NCI-H1105 (cell line): ENCODE results near the gene PTGS2.

ENCODE experiments used
- DNase-seq: peaks from one replicate; lab custom pipeline; 2025; lab: John Stamatoyannopoulos, UW

PTGS2 gene

DNA sequence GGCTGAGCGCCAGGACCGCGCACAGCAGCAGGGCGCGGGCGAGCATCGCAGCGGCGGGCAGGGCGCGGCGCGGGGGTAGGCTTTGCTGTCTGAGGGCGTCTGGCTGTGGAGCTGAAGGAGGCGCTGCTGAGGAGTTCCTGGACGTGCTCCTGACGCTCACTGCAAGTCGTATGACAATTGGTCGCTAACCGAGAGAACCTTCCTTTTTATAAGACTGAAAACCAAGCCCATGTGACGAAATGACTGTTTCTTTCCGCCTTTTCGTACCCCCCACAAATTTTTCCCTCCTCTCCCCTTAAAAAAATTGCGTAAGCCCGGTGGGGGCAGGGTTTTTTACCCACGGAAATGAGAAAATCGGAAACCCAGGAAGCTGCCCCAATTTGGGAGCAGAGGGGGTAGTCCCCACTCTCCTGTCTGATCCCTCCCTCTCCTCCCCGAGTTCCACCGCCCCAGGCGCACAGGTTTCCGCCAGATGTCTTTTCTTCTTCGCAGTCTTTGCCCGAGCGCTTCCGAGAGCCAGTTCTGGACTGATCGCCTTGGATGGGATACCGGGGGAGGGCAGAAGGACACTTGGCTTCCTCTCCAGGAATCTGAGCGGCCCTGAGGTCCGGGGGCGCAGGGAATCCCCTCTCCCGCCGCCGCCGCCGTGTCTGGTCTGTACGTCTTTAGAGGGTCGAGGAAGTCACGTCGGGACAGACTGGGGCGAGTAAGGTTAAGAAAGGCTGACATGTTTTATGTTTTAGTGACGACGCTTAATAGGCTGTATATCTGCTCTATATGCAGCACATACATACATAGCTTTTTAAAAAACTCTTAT is at the start of gene PTGS2:
Gene PTGS2 (minus strand): TSS at position 179 of the 817 bp plus-strand sequence. CDS start 133 bp downstream, at position 46.
- peak; percentile 86 for DNase-seq

DNA sequence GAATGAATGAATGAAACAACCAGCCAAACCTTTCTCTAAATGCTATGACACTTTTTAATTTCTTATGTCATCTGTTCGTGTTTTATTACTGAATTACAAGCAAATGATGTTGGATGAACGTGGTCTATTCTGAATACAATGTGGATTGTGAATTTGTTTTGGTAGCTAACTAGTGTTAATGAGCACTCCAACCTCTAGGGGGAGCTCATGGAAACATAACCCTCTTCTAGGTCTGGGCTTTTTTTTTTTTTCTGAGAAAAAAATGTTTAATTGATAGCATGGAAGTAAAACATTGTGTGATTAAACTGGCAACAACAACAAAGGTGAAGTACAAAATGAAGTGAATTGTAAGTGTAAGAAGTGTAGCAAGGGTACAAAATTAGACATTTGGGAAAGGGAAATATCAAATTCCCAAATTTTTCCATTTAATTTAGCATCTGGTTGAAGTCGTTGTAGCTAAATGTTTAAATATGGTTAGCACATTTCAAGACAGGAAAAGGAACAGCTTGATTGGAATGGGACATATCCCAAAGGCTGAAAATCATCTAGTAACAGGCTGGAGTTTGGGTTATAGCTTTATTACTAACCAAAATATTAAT is 42.6 kb upstream of the PTGS2 start:
- DNase-seq = no peak

DNA sequence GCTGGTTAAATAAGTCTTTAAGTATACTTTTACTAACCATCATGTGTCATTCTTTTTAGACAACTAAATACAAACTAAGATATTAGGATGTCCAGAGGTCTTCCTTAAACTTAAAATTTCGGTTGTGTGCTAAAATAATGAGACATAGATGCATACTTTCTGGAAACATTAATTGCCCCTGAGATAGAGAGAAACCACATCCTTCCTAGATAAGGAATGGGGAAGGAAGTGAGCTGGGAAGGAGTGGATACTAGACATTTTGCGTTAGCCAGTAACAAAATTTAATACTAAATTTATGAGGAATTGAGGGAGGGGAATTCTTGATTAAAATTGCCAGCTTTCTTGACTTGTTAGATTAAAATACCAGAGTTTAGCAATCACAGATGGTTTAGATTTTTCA is 37.1 kb upstream of the PTGS2 start:
- no peak for DNase-seq

DNA sequence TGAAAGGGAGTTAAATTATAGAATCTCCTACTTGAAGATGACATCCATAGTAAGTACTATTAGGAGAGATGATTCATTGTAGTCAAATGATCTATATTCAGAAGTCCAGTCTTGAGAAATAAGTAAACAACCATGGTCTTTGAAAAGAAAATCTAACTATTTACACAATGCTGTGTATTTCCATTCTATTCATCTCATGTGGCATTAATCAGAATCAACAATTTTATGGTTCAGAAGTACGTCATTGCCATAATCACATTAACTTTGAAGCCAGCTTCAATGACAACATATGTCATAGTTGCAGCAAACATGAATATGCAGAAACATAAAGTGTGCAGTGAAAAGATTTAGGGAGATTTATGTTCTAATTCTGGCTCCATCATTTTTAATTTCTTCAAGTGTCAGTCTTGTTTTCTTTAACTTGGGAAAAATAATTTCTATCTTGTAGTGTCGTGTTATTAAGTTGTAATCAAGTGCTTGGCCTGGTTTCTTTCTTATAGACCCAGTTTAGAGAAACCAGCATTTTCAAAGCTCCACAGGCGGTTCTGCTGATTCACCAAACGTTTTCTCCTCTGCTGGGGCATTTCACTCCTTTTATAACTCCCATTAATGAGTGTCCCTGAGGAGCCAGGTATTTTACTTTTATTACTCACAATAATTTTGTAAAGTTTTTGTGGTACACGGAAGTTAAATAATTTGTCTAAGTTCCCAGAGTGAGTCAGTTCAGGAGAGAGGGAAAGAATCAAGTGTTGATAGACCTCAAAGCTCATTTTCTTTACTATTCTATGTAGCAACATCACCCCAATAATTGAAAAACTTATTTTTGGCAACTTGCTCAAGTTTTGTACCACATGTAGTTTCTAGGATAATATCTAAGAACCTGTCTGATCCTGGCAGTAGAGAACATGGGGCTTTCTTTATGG is 35.9 kb upstream of the PTGS2 start:
- DNase-seq = no peak

DNA sequence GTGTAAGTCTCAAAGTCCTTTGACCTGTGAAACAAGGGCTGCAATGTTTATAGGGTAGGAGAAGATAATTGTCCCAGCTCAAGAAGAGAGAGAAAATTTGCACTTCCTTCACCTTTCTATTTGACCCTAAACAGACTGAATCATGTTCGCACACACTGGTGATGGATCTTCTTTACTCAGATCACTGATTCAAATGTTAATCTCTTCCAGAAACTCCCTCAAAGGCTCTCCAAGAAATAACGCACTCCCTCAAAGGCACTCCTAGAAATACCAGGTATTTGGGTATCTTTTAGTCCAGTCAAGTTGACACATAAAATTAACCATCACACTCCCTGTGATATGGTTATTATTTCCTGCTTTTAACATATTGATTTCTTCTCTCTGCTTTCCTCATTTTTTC is 30.5 kb upstream of the PTGS2 start:
- no peak for DNase-seq

DNA sequence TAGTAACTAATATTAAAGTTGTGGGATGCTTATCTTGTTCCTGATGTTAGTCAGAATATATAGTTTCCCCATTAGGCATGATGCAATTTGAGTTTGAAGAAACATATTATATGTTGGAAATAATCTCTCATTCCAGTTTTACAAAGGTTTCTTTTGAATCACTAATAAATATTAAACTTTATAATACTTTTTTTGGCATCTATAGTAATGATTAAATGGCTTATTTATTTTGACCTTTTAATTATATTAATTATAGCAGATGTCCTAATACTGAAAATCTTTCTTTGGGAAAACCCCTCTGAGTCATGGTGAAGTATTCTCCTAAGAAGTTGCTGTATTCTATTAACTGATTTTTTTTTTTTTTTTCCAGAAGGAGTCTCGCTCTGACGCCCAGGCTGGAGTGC is 28.5 kb upstream of the PTGS2 start:
- no peak for DNase-seq

DNA sequence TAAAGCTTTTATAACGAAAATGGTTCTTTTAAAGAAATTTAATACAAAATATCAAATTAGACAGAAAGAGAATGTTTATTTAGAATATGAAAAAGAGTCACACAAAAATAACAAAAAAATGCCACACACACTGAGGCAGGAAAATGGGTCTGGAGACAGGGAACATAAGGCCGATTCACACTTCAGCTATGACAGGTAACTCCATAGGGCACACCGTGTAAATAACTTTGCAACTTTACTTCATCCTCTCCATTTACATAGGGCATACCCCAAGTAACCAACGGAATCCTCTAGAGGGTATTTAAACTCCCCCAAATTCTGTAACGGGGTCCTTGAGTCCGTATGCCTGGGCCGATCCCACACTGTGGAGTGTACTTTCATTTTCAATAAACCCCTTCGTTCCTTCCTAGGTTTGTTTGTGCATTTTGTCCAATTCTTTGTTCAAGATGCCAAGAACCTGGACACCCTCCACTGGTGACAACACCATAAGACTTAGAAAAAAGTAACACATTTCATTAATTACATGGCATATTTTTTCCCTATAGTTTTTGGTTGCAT is 23.1 kb upstream of the PTGS2 start:
- DNase-seq = no peak

DNA sequence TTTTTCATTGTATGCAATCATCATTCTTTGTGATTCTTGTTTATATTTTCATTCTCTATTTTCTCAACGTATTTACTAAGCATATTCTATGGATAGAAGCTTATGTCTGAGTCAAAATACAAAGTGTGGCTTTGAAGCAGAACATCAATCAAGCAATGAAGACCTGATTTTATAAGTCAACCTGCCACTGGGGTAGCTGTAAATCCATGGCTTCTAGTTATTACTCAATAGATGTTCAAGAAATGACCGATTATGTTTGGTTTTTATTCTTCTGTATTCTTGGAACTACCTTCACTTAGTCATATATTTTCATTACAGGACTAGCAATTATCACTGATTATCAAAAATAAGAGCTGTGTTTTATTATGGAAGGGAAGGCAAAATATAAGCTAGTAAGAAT is 20.5 kb upstream of the PTGS2 start:
- no peak for DNase-seq

DNA sequence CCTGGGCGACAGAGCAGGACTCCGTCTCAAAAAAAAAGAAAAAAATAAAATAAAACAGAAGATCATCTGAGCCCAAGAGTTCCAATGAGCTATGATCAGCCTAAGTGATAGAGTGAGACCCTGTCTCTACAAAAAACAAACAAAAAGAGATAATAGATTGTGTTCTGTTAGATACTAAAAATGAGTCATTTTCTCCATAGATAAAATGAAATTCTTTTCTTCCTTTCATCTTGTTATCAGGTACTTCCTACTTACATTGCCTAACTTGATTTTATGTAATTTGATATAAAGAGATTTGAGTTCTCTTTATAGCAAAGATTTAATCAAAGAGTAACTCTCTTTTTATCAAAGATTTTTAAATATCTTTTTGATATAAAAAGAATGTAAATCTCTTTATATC is 19.3 kb upstream of the PTGS2 start:
- no peak for DNase-seq

DNA sequence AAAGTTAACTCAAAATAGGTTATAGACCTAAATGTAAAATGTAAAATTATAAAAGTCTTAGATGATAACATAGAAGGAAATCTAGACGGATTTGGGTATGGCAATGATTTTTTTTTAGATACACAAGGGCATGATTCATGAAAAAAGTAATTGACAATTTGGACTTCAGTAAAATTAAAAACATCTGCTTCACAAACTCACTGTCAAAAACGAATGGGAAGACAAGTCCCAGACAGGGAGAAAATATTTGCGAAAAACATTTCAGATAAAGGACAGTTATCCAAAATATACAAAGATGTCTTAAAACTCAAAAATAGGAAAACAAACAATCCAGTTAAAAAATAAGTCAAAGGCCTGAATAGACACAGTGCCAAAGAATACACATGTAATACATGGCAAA is 9.7 kb upstream of the PTGS2 start:
- DNase-seq = no peak

DNA sequence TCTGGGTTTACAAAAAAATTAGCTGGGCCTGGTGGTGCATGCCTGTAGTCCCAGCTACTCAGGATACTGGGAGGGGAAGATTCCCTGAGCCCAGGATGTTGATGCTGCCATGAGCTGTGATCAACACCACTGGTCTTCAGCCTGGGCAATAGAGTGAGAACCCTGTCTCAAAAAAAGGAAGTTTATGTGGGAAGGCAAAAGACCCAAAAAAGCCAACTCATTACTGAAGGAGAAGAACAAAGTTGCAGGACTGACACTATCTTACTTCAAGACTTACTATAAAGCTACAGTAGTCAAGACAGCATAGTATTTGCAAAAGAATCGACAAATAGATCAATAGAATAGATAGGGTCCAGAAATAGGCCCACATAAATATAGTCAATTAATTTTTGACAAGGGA is 9.2 kb upstream of the PTGS2 start:
- DNase-seq = no peak

DNA sequence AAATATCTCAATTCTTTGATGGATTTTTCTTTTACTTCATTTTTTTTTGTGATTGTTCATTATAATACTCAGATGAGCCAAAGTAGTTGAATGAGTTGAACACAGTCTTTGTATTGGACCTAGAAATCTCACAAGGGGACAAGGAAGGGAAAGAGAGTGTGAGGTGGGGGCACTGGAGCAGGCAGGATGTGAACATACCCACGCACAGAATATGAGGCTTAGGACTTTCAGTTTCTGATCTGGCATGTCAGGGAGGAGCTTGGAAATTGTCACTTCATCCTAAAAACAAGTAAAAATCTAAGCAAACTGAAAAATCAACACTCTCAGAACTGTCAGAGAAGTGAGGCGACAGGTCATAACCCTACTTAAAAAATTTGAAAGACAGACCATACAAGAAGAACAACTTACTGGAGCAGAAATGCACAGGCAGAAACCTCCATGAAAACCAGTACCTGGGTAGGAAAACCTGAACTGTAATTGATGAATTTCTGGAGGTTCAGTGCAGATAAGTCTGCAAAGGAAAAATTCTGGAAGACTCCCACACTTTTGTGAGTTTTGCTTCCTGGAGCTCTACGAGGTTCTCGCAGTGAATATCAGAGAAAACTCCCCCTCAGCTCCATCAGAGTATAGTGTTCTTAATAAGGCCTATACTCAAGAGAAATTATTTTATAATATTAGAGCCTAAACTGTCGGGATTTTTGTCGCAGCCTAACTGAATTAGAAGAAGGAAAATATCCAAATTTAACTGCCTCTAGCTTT is 3.6 kb upstream of the PTGS2 start:
- no peak for DNase-seq

DNA sequence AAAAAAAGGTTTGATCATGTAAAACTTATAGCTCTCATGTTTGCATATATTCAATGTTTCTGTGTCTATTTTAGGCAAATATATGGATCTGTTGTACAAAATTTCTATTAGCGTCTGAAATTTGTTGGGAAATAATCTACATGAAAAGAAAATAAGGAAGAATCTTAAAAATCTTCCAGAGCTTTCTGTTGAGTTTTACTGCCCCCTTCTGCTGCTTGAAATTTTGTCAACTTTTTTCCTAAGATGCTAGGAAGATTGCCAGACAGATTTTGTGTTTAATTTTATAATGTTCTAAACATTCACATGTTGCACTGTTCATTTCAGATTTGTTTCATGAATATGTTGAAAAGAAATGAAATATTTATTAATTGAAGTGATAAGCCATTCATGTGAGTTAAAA is 2.5 kb upstream of the PTGS2 start:
- DNase-seq = no peak

DNA sequence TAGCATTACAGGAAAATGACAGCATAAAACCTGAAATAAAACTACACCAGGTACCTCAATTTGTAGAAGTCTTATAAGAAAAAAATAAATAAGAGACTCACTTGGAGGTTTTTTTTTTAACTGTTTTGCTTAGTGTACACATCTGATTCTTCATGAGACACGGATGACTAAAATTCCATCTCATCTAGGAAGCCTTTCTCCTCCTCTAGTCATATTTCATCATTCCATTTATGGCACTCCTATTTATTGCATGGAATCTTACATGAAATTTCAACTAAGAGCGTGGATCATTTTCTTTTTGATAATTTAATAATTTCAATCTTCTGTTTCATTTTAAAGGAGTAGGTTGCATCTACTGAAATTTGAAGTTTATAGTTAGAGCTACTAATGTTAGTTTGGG is 1.6 kb upstream of the PTGS2 start:
- no peak for DNase-seq

DNA sequence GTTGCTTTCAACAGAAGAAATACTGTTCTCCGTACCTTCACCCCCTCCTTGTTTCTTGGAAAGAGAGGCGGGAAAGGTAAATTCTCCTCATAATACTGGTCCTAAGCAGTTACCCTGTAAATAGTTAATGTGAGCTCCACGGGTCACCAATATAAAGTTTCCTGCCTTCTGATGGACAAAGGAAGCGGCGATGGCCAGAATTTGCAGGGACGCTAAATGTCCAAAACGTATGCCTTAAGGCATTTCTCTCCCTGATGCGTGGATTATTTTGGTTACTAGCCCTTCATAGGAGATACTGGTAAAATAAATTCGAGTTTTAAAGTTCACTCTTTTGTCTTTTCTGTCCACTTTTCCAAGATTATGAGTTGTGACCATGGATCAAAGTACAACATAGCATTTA is 898 bp upstream of the PTGS2 start:
- no peak for DNase-seq

DNA sequence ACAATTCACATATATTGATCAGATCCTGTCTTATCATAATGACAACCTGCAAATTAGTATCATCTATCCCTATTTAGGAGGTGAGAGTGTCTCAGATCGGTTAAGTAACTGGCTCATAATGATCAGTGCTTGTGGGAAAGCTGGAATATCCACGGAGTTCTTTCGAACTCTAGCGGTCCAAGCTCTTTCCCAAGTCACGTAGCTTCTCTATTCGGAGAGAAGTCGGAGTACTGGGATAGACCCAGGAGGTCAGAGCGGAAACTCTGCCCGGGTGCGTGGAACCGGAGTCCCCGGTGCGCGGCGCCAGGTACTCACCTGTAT is 339 bp downstream of the PTGS2 start:
- no peak for DNase-seq

DNA sequence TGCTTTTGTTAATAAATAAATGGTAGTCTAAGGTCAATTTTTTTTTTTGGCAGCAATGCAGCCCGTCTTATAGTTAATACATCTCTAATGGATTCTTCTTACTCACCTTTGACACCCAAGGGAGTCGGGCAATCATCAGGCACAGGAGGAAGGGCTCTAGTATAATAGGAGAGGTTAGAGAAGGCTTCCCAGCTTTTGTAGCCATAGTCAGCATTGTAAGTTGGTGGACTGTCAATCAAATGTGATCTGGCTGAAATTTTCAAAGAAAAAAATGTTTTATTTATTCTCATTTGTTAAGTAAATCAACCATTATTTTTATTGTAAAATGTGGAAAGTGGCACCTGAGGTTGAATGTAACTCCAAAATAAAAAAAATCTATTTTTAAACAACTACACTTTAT is 2.1 kb downstream of the PTGS2 start:
- DNase-seq = no peak

DNA sequence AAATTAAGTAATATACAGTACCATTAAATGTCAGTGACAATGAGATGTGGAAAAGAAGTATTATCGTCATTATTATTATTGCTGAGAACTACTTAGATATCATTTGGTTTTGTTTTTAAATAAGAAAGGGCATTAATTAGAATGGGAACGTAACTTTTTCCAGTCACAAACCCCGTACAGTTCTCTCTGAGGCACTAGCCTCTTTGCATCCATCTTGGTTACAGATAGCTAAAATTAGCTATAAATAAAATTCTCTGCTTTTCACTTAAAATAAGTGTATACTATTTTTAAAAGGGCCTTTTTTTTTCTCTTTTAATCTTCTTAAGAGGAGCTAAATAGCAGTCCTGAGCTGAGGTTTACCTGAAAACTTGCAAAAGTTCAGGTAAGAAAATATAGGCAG is 7.6 kb downstream of the PTGS2 start:
- DNase-seq = no peak

DNA sequence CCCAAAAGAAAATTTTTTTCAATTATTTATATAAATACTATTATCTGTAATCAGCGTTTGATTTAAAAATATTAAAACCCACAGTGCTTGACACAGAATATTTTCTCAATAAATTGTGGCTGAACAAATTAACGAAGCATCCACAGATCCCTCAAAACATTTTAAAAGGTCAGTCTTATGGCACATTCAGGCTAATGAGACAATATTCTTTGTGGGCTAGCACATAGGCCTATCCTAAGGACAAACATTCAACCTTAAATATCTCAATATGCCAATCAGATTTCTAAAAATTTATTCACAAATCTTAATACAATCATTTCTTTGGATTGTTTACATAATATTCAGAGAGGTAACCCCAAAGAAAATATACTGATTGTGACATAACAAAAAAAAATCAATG is 8.1 kb downstream of the PTGS2 start:
- no peak for DNase-seq

DNA sequence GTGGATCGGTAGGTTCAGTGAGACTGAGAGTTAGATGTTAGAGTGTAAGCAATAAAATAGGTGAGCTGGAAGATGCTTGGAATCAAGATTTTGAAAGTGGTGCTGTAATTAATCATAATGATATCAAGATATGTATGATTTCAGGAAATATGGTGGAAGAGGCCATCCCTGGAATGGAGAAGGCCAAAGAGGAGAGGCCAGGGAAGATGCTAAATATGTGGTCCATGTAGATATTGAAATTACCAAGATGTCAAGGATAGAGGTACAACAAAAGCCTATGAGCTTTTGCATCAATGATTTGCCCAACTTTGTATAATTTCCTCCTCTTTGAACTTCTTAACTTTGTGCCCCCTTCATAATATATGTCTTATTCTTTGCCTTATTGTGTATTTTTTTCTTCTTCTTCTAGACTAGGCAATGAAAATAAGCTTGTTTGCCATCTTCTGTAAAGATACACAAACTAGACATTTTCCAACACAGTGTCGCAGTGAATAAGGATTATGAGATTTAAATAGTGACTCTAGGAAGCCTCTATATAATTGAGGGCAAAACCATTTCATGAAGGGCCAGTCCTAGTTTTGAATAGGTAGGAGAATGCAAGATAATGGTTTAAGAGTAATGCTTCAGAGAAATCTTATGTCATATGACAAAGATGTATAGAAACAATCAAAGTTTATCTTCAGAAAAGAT is 8.9 kb downstream of the PTGS2 start:
- DNase-seq = no peak
